CD4-positive, alpha-beta memory T cell (primary cell): ENCODE measurements around the gene CCR6. TPM values are rescaled to one million over a fixed set of nuclear protein-coding genes. Genes with fewer than 3 reads are reported as not detected.
"Not testable (repeated sequence)": the region's sequence is repeated elsewhere in the genome, so short reads cannot be mapped to it uniquely, and the experiment has no call there.

Source experiments
- CTCF ChIA-PET: fragments of 350-600 bp; sonication (Branson Sonifier 250); formaldehyde crosslinking; loops from one replicate; lab custom pipeline; 2021; ENCODE audit warnings: inconsistent platforms; ENCODE audit not compliant: partially characterized antibody; lab: Charles Lee
- POLR2A ChIA-PET: fragments of 350-600 bp; sonication (Branson Sonifier 250); formaldehyde crosslinking; loops from one replicate; lab custom pipeline; 2021; ENCODE audit not compliant: partially characterized antibody; lab: Charles Lee
- DNase-seq, 5 donors: peaks; one replicate each; pipeline versions ENCODE4 v3.0.0 to v3.0.0-alpha.2; 2020 to 2022; ENCODE audit warnings: mixed read lengths in 1 of 5
- H3K27ac ChIP-seq: one replicate; pipeline ENCODE4 v1.7.0; 2013; ENCODE audit warnings: low read depth, low read length
- H3K27me3 ChIP-seq: 2 replicates; pipeline ENCODE4 v1.7.0; 2013; ENCODE audit warnings: mild to moderate bottlenecking, low read length, moderate library complexity; ENCODE audit not compliant: insufficient read depth
- H3K36me3 ChIP-seq: 2 replicates; pipeline ENCODE4 v1.7.0; 2013; ENCODE audit warnings: mild to moderate bottlenecking, low read length, moderate library complexity; ENCODE audit not compliant: insufficient read depth
- H3K4me1 ChIP-seq: 2 replicates; pipeline ENCODE4 v1.7.0; 2013; ENCODE audit warnings: mild to moderate bottlenecking, low read length, moderate library complexity; ENCODE audit not compliant: insufficient read depth
- H3K4me3 ChIP-seq, 2 donors: one replicate each; pipeline ENCODE4 v1.7.0; 2013; ENCODE audit warnings: low read length in 2 of 2, mild to moderate bottlenecking in 1 of 2
- H3K9me3 ChIP-seq, 2 donors: one replicate each; pipeline ENCODE4 v1.7.0; 2013; ENCODE audit warnings: low read length in 2 of 2, control low read depth in 1 of 2; ENCODE audit not compliant: control insufficient read depth in 1 of 2
- H3K27ac Mint-ChIP-seq, 7 donors: one replicate each; pipeline ENCODE4 v1.8.0; 2020 to 2021; ENCODE audit warnings: mixed read lengths in 7 of 7, mild to moderate bottlenecking in 6 of 7, inconsistent platforms in 3 of 7, moderate library complexity in 3 of 7
- H3K27me3 Mint-ChIP-seq, 2 donors: one replicate each; pipeline ENCODE4 v1.8.0; 2020 to 2021; ENCODE audit warnings: mixed read lengths in 2 of 2
- H3K36me3 Mint-ChIP-seq, 2 donors: one replicate each; pipeline ENCODE4 v1.8.0; 2020 to 2021; ENCODE audit warnings: mixed read lengths in 2 of 2, inconsistent platforms in 1 of 2, mild to moderate bottlenecking in 1 of 2
- H3K4me1 Mint-ChIP-seq, 4 donors: one replicate each; pipeline ENCODE4 v1.8.0; 2020 to 2021; ENCODE audit warnings: mixed read lengths in 4 of 4, mild to moderate bottlenecking in 1 of 4
- H3K4me3 Mint-ChIP-seq, 8 donors: one replicate each; pipeline ENCODE4 v1.8.0; 2020 to 2021; ENCODE audit warnings: mixed read lengths in 8 of 8, mild to moderate bottlenecking in 7 of 8, moderate library complexity in 6 of 8, inconsistent platforms in 3 of 8
- H3K9me3 Mint-ChIP-seq, 8 donors: one replicate each; pipeline ENCODE4 v1.8.0; 2020 to 2021; ENCODE audit warnings: mixed read lengths in 8 of 8, mild to moderate bottlenecking in 5 of 8, inconsistent platforms in 3 of 8, moderate library complexity in 1 of 8
- intact Hi-C: fragments of 100-400 bp; cut with micrococcal nuclease; formaldehyde crosslinking; loops from one replicate; pipeline ENCODE4 v1.15.1; 2023
- polyA plus RNA-seq, 2 donors: library from polyadenylated mRNA; unstranded; fragments of 300-500 nt; fragmentation: Illumina TruSeq; gene quantifications; one replicate each; pipeline ENCODE4 v1.2.3, GENCODE V29; 2021
- total RNA-seq, 2 experiments: library from RNA; stranded (reverse); gene quantifications; one replicate each; pipeline ENCODE4 v1.2.3, GENCODE V29; 2021

The CCR6 gene
- total and polyA plus RNA-seq, 4 experiments from 2014 or later, result 21.7 to 124 (median 61.2) TPM

DNA sequence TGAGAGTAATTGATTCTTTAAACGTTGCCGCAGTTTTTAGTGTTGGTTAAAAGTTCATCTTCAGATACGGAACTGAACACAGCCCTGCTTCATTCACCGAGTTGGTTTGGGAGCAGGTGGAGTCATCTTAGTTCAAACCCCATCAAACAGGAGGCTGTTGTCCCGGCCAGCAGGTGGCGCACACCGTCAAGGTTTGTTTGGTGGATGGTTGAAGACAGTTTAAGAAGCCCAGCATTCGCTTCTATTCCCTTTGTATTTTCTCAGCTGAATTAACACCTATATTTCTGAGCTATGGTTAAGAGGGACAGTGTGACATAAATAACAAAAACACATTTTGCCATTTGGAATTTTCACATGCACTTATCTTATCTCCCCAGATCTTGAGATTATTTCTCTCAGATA, 60.0 kb downstream of the CCR6 start:
- intact Hi-C loops, result loop anchor here (10.0 kb wide), 1 partner anchor 1702 kb away; no protein-coding TSS in a partner anchor
- H3K4me1 ChIP-seq, H3K27ac Mint-ChIP-seq, POLR2A ChIA-PET, H3K36me3 ChIP-seq, H3K9me3 ChIP-seq, H3K27me3 ChIP-seq, H3K36me3 Mint-ChIP-seq, H3K27me3 Mint-ChIP-seq, H3K9me3 Mint-ChIP-seq, H3K4me3 ChIP-seq, H3K4me3 Mint-ChIP-seq, H3K27ac ChIP-seq, H3K4me1 Mint-ChIP-seq: not testable (repeated sequence)
- peak in 1 of 5 donors; percentile 3 for DNase-seq
- CTCF ChIA-PET, result interaction anchor here (0.8 kb wide), 1 partner anchor 170 kb away, joined by 4 read pairs; no protein-coding TSS in a partner anchor

DNA sequence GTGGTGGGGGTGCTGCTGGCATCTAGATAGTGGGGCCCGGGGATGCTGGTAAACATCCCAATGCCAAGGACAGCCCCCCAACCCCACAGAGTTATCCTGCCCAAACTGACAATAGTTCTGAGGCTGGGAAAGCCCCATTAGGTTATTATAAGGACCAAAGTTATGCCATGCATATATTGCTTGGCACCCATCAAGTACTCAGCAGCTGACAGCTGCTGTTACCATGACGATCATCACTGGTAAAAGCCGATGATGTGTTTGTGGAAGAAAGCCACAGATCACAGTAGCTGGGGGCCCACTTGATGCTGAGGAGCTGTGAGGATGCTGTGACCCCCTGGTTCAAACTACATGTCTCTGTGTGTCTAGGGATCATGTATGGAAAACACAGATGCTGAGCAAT, 62.2 kb downstream of the CCR6 start:
- not testable (repeated sequence) for H3K4me3 Mint-ChIP-seq, H3K27me3 Mint-ChIP-seq, H3K27ac Mint-ChIP-seq

DNA sequence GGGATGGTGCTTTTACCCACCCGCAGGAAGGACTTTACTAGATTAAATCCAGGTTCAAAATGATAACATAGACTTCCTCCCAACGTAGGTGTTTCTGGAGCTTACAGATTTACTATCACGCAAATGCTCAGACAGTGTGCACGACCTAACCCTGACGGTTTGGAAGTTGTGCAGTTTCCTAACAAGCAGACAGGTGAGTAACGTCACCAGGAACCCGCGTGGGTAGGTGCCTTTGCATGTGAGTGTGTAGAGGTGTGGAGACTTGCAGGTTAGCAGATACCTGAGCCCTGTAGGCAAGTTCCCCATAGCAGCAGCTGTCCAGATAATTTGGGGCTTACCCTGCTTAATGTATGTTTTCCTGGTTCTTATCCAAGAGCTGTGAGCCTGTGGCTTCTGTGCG, 64.4 kb downstream of the CCR6 start:
- DNase-seq, H3K4me3 ChIP-seq, CTCF ChIA-PET, H3K4me3 Mint-ChIP-seq, H3K27me3 Mint-ChIP-seq, H3K9me3 Mint-ChIP-seq, H3K9me3 ChIP-seq, H3K27ac ChIP-seq, POLR2A ChIA-PET, H3K27ac Mint-ChIP-seq, H3K4me1 Mint-ChIP-seq, H3K36me3 Mint-ChIP-seq, H3K27me3 ChIP-seq, H3K36me3 ChIP-seq, H3K4me1 ChIP-seq: not testable (repeated sequence)
- intact Hi-C loops, result loop anchor here (10.0 kb wide), 1 partner anchor 1698 kb away; no protein-coding TSS in a partner anchor

More for the DNA sequence above, 62.2 kb downstream of the CCR6 start:
- H3K4me3 ChIP-seq, H3K36me3 Mint-ChIP-seq, DNase-seq, H3K9me3 ChIP-seq, H3K27me3 ChIP-seq, H3K4me1 ChIP-seq, H3K4me1 Mint-ChIP-seq, H3K36me3 ChIP-seq, POLR2A ChIA-PET, H3K27ac ChIP-seq, H3K9me3 Mint-ChIP-seq, CTCF ChIA-PET: not testable (repeated sequence)
- intact Hi-C loops, result loop anchor here (10.0 kb wide), 1 partner anchor 1700 kb away; no protein-coding TSS in a partner anchor

Other genes starting within 250 kb of the CCR6 start
- 100 to 1,000 TPM; 296 to 306 TPM for gene RNASET2, start 166.5 kb upstream of the CCR6 start, total RNA-seq
- gene RNASET2, start 166.5 kb upstream of the CCR6 start, polyA plus RNA-seq, result 100 to 1,000 TPM; 544 to 586 TPM
- 10 to 100 TPM; 19.5 to 24.9 TPM for gene CEP43, start 123.7 kb upstream of the CCR6 start, total RNA-seq
- 1 to 10 TPM; 4.1 to 4.4 TPM for gene CEP43, start 123.7 kb upstream of the CCR6 start, polyA plus RNA-seq
- not detected for gene GPR31, start 34.9 kb downstream of the CCR6 start, total RNA-seq
- gene GPR31, start 34.9 kb downstream of the CCR6 start, polyA plus RNA-seq, result not detected
- gene UNC93A, start 168.2 kb downstream of the CCR6 start, total RNA-seq, result not detected
- gene UNC93A, start 168.2 kb downstream of the CCR6 start, polyA plus RNA-seq, result not detected
- not detected for gene TTLL2, start 202.0 kb downstream of the CCR6 start, total RNA-seq
- under 1 TPM in 1 of 2 donors, not detected in 1; 0.30 TPM for gene TTLL2, start 202.0 kb downstream of the CCR6 start, polyA plus RNA-seq